Measurements from ENCODE around the gene HIRA.

Gene HIRA

DNA sequence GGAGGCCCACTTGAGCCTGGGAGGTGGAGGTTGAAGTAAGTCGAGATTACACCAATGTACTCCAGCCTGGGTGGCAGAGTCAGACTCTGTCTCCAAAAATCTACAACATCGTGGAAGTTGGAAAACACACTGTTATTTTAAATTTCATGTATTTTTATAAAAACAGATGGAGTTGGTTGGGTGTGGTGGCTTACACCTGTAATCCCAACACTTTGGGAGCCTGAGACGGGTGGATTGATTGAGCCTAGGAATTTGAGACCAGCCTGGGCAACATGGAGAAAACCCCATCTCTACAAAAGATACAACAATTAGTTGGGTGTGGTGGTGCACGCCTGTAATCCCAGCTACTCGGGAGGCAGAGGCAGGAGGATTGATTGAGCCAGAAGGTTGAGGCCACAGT lies 88.1 kb downstream of the HIRA start:
- no peaks in the 10 kb centered on the region for H3K27me3 ChIP-seq
- H3K9me3 ChIP-seq = no peaks in the 10 kb centered on the region
- H3K4me3 ChIP-seq (ENCODE audit: low read depth, low read length) = no peak overlapping the region
- no peaks in the 10 kb centered on the region for H3K4me1 ChIP-seq
- TF ChIP-seq, protein P1, sequence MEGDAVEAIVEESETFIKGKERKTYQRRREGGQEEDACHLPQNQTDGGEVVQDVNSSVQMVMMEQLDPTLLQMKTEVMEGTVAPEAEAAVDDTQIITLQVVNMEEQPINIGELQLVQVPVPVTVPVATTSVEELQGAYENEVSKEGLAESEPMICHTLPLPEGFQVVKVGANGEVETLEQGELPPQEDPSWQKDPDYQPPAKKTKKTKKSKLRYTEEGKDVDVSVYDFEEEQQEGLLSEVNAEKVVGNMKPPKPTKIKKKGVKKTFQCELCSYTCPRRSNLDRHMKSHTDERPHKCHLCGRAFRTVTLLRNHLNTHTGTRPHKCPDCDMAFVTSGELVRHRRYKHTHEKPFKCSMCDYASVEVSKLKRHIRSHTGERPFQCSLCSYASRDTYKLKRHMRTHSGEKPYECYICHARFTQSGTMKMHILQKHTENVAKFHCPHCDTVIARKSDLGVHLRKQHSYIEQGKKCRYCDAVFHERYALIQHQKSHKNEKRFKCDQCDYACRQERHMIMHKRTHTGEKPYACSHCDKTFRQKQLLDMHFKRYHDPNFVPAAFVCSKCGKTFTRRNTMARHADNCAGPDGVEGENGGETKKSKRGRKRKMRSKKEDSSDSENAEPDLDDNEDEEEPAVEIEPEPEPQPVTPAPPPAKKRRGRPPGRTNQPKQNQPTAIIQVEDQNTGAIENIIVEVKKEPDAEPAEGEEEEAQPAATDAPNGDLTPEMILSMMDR (IDR thresholded peaks at IDR 0.05; ENCODE audit: low read depth, low read length) = no peak
- peaks cover 64% of the 10 kb centered on the region for H3K36me3 ChIP-seq
- DNase-seq = no peak

GRCh38 chr22:19341500-19341899 lies 90.0 kb downstream of the HIRA start:
- Histone ChIP-seq H3K9me3 (no peaks in the 10 kb centered on the region), H3K27me3 (no peaks in the 10 kb centered on the region), H3K36me3 (peaks cover 62% of the 10 kb centered on the region), H3K4me1 (no peaks in the 10 kb centered on the region), H3K4me3 (ENCODE audit: low read depth, low read length) (no peak overlapping the region)
- no peak for DNase-seq
- TF ChIP-seq, protein P1 (IDR thresholded peaks at IDR 0.05; ENCODE audit: low read depth, low read length) = no peak

- Histone ChIP-seq H3K27me3 (no peaks in the 10 kb centered on the region), H3K36me3 (peaks cover 53% of the 10 kb centered on the region), H3K4me3 (ENCODE audit: low read depth, low read length) (no peak overlapping the region), H3K9me3 (no peaks in the 10 kb centered on the region), H3K4me1 (no peaks in the 10 kb centered on the region)
- TF ChIP-seq, protein P1 (IDR thresholded peaks at IDR 0.05; ENCODE audit: low read depth, low read length) = no peak
- DNase-seq = no peak
These were observed 94.4 kb downstream of the HIRA start for GRCh38 chr22:19337137-19337536.

GRCh38 chr22:19336133-19337075 lies 95.1 kb downstream of the HIRA start:
- Histone ChIP-seq H3K36me3 (peaks cover 57% of the 10 kb centered on the region), H3K4me1 (no peaks in the 10 kb centered on the region), H3K9me3 (no peaks in the 10 kb centered on the region), H3K4me3 (ENCODE audit: low read depth, low read length) (no peak overlapping the region), H3K27me3 (no peaks in the 10 kb centered on the region)
- TF ChIP-seq, protein P1 (IDR thresholded peaks at IDR 0.05; ENCODE audit: low read depth, low read length) = no peak
- DNase-seq = no peak

GRCh38 chr22:19331975-19332374 lies 99.6 kb downstream of the HIRA start:
- DNase-seq = no peak
- peaks cover 59% of the 10 kb centered on the region for H3K36me3 ChIP-seq

More at GRCh38 chr22:19331975-19332374, 99.6 kb downstream of the HIRA start:
- Histone ChIP-seq H3K27me3 (no peaks in the 10 kb centered on the region), H3K9me3 (no peaks in the 10 kb centered on the region), H3K4me3 (ENCODE audit: low read depth, low read length) (no peak overlapping the region), H3K4me1 (no peaks in the 10 kb centered on the region)
- TF ChIP-seq, protein P1 (IDR thresholded peaks at IDR 0.05; ENCODE audit: low read depth, low read length) = no peak
